GM12892 (cell line): Measurements from ENCODE around the gene ADARB2.

Experiments used
- POLR2A ChIP-seq: IDR thresholded peaks from 2 replicates; pipeline ENCODE4 v1.6.1; 2011; ENCODE audit warnings: low read depth, low read length, control low read depth
- POLR2AphosphoS5 ChIP-seq: IDR thresholded peaks from 2 replicates; pipeline ENCODE4 v1.6.1; 2011; ENCODE audit warnings: low read depth, low read length, control low read depth
- TAF1 ChIP-seq: IDR thresholded peaks from 2 replicates; pipeline ENCODE4 v1.6.1; 2011; ENCODE audit warnings: low read depth, mild to moderate bottlenecking, control low read depth, low read length, borderline replicate concordance

GRCh38 chr10:1412531-1413189 is 324.7 kb downstream of the ADARB2 start:
- TF ChIP-seq POLR2A: no peak
- no peak for TF ChIP-seq TAF1
- TF ChIP-seq POLR2AphosphoS5: no peak
